IPS-NIHi7 (cell line): ENCODE results near the gene FBXO47.
"Not testable (repeated sequence)": the region's sequence is repeated elsewhere in the genome, so short reads cannot be mapped to it uniquely, and the experiment has no call there.

ENCODE experiments used
- DNase-seq: peaks from one replicate; pipeline ENCODE4 v3.0.0; 2012; ENCODE audit warnings: mixed read lengths; ENCODE audit errors: extremely low spot score

FBXO47 gene

DNA sequence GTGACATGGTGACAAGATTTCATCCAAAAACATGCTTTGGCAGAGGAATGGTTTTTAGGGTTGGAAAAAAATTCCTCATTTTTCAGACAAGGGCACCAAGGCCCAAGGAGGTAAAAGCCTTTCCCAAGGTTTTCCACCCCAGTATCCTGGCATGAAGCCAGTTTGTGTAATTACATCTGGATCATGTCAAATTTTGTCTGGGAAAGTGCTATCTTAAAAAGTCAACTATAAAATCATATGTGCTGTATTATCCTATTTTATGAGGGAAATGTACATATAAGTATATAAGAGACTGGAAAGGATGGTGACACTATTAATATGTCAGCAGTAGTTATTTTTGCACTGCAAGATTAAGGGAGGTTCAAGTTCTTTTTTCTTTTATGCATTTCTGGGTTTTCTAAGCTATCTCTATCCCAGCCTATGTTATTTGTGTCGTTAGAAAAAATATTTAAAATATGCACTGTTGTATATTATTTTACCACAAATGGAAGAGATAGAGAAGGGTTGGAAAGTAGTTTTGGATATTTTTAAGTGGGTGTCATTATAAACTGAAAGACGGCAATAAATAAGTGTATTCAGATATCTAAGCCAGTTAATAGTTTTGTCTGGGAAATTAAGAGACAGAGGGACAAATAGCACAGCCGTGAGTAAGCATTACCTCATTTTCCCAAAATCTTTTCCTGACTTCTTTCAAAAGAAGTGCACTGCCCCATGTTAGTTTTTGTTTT lies 13.5 kb upstream of the FBXO47 start:
- no peak for DNase-seq

DNA sequence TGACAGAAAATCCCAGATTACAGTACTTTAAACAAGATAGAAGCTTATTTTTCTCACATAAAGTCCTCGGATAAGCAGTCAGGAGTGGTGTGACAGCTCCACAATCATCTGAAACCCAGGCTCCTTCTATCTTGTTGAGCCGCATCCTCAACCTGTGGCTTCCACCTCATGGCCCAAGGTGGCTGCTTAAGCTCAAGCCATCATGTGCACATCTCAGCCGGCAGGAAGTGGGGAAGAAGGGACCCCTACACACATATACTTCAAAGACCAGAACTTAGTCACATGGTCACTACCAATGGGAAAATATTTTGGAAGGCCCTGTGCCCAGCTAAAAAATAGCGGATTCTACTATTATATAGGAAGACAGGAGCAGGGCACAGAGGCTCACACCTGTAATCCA lies 11.0 kb upstream of the FBXO47 start:
- no peak for DNase-seq

DNA sequence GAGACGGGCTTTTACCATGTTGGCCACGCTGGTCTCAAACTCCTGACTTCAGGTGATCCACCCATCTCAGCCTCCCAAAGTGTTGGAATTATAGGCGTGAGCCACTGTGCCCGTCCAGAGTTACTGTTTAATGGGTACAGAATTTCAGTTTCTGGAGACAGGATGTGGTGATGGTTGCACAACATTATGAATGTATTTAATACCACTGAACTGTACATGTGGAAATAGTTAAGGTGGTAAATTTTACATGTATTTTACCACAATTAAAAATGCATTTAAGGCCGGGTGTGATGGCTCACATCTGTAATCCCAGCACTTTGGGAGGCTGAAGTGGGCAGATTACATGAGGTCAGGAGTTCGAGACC lies 9.0 kb upstream of the FBXO47 start:
- not testable (repeated sequence) for DNase-seq

DNA sequence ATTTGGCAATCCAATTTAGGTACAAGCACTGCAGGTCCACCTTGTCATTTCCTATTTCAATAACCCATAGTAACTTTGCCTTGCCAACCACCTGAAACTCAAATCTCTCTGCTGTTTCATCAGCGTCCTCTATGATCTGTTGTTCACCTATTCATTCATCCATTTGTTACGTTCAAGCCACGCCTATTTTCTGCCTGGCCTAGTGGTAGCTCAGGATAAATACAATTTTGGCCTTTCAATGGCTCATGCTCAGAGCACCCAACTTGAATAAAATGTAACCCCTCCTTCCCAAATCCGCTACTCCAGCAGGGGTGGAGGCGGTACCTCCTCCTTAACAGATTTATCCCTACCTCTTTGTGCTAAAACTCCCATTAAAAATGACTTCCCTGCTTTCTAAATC lies 3.6 kb upstream of the FBXO47 start:
- no peak for DNase-seq

DNA sequence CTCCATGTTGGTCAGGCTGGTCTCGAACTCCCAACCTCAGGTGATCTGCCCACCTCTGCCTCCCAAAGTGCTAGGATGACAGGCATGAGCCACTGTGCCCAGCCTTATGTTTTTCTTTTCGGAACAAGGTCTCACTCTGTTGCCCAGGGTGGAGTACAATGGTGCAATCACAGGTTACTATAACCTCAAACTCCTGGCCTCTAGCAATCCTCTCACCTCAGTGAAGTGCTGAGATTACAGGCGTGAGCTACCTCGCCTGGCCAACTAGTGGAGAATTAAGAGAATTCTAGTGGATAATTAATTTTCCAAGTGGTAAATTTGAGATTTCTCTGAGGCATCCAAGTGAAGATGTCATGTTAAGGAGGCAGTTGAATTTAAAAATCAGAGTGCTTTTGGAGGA lies 2.9 kb upstream of the FBXO47 start:
- no peak for DNase-seq

DNA sequence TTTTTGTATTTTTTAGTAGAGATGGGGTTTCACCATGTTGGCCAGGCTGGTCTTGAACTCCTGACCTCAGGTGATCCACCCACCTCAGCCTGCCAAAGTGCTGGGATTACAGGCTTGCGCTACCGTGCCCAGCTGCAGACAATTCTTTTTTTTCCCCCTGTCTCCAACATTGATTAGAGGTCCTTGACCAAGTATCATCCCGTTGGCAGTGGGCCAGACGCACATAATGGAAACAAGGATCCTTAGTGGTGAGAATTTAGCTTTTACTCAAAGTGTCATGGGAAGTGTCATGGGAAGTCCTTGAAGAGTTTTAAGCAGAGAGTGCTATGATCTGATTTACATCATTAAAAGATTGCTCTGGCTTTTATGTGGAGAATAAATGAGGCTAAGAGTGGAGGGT lies 2.1 kb upstream of the FBXO47 start:
- DNase-seq = no peak

DNA sequence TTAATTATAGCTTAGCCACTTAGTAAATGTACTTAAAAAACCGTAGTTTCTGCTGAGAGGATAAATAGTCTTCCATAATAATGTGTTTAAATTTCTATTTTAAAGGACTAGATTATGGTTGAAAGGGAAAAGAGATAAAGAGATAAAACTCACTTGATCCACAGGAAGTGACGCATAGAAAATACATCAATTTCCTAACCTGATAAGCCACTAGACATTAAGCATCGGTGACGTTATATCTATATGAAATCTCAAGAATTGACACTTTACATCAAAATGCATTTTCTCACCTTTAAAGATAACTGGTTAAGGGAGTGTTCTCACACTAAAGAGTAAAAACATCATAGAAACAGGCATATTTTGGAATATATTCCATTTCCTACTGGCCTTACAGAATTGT lies 5.8 kb downstream of the FBXO47 start:
- DNase-seq = no peak

DNA sequence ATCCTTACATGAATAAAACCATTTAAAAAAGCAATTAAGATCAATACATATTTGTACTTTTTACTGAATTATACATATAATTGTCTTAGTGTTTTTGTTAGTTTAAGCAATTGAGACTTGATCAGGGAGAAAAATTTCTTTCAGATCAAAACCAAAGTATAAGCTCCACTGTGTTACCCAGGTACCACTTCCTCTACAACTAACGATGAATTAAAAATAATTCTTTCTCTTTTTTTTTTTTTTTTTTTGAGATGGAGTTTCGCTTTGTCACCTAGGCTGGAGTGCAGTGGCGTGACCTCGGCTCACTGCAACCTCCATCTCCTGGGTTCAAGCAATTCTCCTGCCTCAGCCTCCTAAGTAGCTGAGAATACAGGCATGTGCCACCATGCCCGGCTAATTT lies 6.8 kb downstream of the FBXO47 start:
- no peak for DNase-seq

DNA sequence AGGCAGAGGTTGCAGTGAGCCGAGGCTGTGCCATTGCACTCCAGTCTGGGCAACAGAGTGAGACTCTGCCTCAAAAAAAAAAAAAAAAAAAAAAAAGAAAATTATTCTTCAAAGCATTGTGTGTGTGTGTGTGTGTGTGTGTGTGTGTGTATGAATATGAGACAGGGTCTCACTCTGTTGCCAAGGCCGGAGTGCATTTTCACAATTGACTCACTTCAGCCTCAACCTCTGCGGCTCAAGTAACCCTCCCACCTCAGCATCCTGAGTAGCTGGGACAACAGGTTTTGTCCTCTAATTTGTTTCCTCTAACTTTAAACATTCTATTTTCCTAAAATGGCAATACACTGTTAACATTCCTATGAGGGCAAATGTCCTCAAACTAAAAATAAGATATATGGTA lies 7.7 kb downstream of the FBXO47 start:
- DNase-seq = no peak

DNA sequence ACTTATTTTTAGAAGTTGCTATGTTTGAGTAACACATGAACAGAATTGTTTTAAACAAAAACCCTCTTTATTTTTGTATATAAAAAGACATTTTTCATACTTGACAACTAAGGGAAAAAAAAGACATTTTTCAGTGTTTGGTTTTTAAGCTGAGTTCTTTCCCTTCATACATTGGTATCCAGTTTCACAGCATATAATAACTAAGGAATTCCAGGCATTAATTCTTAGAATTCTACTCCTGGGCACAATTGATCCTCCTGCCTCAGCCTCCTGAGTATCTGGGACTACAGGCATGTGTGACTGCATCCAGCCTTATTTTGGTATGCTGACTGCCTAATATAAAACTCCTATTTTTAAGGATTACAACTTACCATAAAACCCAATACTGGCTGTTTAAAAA lies 8.4 kb downstream of the FBXO47 start:
- no peak for DNase-seq

DNA sequence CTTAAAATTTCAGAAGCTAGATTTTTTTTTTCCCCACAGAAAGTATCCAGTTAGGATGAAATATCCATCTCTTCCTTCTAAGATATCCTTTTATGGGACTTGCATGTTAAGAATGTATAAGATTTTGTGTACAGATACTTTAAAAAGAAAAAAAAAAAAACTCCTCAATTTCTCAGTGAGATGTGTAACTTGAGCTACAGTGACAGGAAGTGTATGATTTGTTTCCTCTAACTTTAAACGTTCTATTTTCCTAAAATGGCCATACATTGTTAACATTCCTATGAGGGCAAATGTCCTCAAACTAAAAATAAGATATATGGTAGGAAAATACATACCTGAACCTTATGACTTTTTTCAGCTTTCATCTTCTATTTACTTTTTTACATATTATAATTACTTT lies 8.9 kb downstream of the FBXO47 start:
- DNase-seq = no peak

DNA sequence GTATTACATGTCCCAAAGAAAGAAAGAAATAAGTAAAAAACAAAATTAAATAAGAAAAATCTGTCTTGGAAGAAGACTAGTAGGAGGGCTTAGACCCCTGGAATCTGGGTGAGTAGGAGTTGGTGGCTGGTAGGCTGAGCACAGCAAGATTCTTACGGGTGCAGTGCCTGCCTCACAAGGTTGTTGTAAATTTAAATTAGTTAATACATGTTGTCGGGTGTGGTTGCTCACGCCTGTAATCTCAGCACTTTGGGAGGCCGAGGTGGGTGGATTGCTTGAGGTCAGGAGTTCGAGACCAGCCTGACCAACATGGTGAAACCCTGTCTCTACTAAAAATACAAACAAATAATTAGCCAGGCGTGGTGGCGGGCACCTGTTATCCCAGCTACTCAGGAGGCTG lies 13.4 kb downstream of the FBXO47 start:
- DNase-seq = not testable (repeated sequence)

DNA sequence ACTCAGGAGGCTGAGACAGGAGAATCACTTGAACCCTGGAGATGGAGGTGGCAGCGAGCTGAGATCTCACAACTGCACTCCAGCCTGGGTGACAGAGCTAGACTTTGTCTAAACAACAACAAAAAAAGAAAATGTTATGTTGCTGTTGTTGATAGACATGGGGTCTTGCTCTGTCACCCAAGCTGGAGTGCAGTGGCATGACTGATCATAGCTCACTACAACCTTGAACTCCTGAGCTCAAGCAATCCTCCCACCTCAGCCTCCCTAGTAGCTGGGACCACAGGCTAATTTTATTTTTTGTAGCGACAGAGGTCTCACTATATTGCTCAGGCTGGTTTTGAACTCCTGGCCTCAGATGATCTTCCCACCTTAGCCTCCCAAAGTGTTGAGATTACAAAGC lies 20.0 kb downstream of the FBXO47 start:
- DNase-seq = no peak

DNA sequence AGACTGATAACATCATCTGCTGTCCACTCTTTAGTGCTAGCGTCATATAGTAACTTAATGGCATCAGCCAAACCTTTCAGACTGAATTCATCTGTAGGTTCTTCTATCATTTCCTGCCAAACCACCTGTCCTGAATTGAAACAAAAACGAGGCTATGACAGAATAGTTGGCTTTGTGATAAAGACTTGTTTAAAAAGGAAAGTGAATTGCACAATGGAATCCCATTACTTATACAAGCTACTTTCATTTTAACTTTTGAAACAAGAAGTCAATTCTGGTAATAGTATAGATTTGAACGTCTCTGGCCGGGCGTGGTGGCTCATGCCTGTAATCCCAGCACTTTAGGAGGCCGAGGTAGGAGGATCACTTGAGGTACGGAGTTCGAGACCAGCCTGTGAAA lies 23.6 kb downstream of the FBXO47 start:
- DNase-seq = no peak

DNA sequence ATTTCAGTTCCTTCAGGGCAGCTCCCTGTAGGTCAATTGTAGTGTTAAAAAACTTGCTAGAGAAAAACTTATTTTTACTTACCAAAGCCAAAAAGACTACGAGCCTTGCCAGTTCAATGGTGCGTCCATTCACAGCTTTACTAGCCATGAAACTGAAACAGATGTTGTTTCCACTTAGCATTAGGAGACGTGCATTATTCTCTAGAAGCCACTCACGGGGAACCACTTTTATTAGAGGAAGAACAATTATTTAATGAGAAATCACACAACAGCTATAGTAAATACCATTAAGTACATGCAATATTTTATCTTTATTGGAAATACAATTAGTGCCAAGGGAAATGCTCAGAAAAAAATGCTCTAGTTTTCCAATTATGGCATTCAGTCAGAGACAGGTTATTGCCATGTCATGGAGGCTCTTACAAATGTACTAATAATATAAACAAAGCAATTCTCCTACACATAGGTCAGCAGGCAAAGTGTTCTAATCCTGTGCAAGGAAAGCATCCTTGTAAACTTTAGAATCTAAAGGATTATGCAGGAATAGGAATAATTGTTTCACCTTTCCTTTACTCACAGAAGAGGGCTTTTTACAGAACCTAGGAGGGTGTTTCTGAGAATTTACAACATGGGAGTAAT lies 24.4 kb downstream of the FBXO47 start:
- DNase-seq = no peak

DNA sequence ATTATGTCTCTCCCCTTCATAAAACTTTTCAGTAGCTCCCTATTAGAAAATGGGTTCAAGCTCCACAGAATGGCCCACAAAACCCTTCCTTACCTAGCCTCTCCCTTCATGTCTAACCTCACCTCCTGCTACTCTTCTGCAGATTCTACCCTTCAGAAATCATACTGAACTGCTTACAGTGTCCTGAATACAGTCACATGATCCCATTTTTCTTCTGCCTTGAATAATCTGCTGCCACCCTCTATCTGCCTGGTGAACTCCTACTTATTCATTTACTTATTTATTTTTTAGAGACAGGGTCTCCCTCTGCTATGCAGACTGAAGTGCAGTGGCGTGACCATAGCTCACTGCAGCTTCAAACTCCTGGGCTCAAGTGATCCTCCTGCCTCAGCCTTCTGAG lies 26.8 kb downstream of the FBXO47 start:
- no peak for DNase-seq

DNA sequence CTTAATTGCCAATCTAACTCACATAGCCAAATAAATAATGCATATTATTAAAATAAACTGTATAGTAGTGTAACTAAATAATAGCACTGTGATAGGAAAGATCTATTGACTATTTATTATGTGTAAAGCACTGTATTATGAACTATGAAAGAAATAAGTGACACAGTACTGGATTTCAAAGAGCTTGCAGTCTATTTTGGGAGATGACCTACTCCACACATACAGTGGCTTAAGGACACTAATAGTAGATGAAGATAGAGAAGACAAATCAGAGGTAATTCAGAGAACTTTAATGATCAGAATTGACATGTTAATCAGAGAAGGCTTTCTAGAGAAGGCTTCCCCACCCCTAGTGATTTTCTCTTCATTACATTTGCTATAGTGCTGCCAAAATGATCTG lies 27.2 kb downstream of the FBXO47 start:
- DNase-seq = no peak

DNA sequence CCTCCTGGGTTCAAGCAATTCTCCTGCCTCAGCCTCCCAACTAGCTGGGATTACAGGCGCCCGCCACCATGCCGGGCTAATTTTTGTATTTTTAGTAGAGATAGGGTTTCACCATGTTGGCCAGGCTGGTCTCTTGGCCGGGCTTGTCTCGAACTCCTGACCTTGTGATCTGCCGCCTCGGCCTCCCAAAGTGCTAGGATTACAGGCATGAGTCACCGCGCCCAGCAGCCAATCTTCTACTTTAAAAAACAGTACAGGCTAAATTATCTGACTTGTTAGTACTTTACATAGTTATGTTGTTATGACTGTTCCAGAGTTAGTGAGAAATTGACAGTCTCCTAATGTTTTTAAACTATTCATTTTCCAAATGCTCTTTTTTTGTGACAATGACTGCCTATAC lies 33.2 kb downstream of the FBXO47 start:
- not testable (repeated sequence) for DNase-seq

DNA sequence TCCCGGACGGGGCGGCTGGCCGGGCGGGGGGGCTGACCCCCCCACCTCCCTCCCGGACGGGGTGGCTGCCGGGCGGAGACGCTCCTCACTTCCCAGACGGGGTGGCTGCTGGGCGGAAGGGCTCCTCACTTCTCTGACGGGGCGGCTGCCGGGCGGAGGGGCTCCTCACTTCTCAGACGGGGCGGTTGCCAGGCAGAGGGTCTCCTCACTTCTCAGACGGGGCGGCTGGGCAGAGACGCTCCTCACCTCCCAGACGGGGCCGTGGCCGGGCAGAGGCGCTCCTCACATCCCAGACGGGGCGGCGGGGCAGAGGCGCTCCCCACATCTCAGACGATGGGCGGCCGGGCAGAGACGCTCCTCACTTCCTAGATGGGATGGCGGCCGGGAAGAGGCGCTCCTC lies 36.4 kb downstream of the FBXO47 start:
- DNase-seq = not testable (repeated sequence)

DNA sequence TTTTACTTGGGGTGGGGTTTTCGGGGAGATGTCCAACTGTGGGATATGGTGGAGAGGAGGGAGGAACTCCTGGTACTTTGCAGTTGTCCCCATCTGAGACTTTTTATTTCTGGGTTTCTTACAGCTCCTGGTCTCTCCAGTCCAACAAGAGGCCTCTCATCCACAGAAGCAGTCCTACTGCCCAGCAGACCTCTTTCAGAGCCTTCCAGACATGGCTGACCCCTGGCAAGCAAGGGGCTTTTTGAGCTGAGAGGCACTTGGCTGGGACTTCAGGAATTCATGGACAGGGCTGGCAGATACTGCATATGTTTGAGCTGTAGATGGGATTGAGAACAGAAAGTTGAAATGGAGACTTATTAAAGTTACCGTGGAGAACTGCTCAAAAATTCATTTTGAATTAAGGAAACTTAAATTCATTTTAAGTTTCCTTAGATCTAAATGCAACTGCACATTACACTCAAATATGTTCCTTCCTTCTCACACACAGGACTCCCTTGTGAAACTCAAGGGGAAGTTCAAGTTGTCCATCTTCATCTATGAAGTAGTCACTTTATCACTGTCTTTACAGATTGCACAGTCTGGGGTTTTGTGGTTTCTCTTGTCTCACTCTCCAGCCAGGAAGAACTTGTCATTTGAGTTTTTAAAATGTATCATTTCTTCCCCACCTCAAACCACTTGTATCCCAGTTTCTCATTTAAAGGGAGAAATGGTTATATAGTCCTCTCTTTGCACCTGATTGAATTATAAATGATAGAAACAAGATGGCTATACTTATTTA lies 40.7 kb downstream of the FBXO47 start:
- no peak for DNase-seq

DNA sequence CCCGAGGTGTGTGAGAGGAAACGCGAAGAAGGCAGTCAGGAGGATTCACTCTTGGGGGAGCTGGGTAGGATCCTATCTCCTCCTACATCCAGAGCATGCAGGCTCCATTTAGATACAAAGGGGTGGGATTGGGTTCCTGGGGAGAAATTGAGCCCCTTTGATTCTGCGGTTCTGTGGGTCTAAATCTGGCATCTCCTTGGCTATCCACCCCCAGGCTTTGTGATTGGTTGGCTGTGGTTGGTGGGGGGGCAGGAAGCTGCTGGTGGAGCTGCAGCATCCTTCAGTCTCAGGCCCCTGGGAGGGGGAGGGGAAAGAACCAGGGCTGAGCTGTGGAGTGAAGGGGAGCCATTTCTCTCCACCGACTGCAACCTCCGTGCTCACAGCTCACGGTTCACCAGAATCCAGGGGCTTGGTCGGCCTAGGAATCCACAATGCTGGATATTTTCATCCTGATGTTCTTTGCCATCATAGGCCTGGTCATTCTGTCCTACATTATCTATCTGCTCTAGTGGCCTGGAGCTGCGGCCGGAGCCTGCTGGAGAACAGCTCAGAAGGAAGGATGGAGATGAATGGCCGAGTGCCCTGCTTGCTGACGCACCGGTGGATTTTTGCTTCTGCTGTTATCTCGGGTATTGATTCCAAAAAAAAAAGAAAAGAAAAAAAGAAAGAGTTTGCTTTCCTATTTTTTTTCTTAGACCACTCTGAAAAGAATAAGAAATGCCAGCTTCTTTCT lies 41.8 kb downstream of the FBXO47 start, which contains the start of gene LASP1NB:
Gene LASP1NB, plus strand, starts transcription at position 352 of the 733 bp plus-strand sequence.
- DNase-seq = peak; percentile 75
